Keratinocyte (primary cell): Measurements from ENCODE around the gene MVP. TPM values are rescaled to one million over a fixed set of nuclear protein-coding genes. Genes with fewer than 3 reads are reported as not detected.

Experiments
- DNase-seq: peaks from one replicate; pipeline ENCODE4 v3.0.0-alpha.2; 2011; ENCODE audit warnings: low read depth, missing footprints, low spot score
- FAIRE-seq: peaks from 2 replicates; lab custom pipeline; 2011; peaks lifted over from hg19 to GRCh38; lab: Jason Lieb, UNC
- H2AFZ ChIP-seq: 2 replicates; pipeline ENCODE4 v1.6.0; 2012; ENCODE audit warnings: low read length, control low read depth, inconsistent platforms; ENCODE audit not compliant: control insufficient read depth
- H3K27ac ChIP-seq: 2 replicates; pipeline ENCODE4 v1.5.1; 2011; ENCODE audit warnings: low read length; ENCODE audit not compliant: control insufficient read depth, insufficient read depth
- H3K27me3 ChIP-seq: 3 replicates; pipeline ENCODE4 v1.6.0; 2011; ENCODE audit warnings: low read length; ENCODE audit not compliant: control insufficient read depth, insufficient read depth; ENCODE audit errors: extremely low read depth
- H3K36me3 ChIP-seq, 2 experiments: 2 replicates in 1 of 2; 3 replicates in 1 of 2; pipeline ENCODE4 v1.5.1; 2011; ENCODE audit warnings: low read length in 2 of 2, mild to moderate bottlenecking in 1 of 2; ENCODE audit not compliant: control insufficient read depth in 2 of 2, insufficient read depth in 2 of 2; ENCODE audit errors: extremely low read depth in 1 of 2
- H3K4me1 ChIP-seq: 3 replicates; pipeline ENCODE4 v1.5.1; 2011; ENCODE audit warnings: low read length; ENCODE audit not compliant: control insufficient read depth, insufficient read depth; ENCODE audit errors: extremely low read depth
- H3K4me2 ChIP-seq: 3 replicates; pipeline ENCODE4 v1.6.0; 2011; ENCODE audit warnings: low read depth, low read length; ENCODE audit not compliant: control insufficient read depth, insufficient read depth; ENCODE audit errors: extremely low read depth
- H3K4me3 ChIP-seq, 3 experiments: fragments of 200-600 bp in 1 of 3; sonication (generic) in 1 of 3; 2 replicates in 2 of 3; 3 replicates in 1 of 3; pipeline ENCODE4 v1.5.1; 2011 to 2016; ENCODE audit warnings: low read length in 3 of 3, mild to moderate bottlenecking in 3 of 3, control low read depth in 2 of 3, inconsistent platforms in 1 of 3, low read depth in 1 of 3, mixed read lengths in 1 of 3, mixed run types in 1 of 3, moderate library complexity in 1 of 3; ENCODE audit not compliant: control insufficient read depth in 2 of 3, insufficient read depth in 2 of 3; ENCODE audit errors: extremely low read depth in 1 of 3
- H3K79me2 ChIP-seq: 2 replicates; pipeline ENCODE4 v1.6.0; 2012; ENCODE audit warnings: low read length; ENCODE audit not compliant: control insufficient read depth, insufficient read depth
- H3K9ac ChIP-seq: 3 replicates; pipeline ENCODE4 v1.6.0; 2011; ENCODE audit warnings: low read length; ENCODE audit not compliant: control insufficient read depth, insufficient read depth; ENCODE audit errors: extremely low read depth
- H3K9me1 ChIP-seq: 3 replicates; pipeline ENCODE4 v1.6.0; 2011; ENCODE audit warnings: low read length; ENCODE audit not compliant: control insufficient read depth, insufficient read depth; ENCODE audit errors: extremely low read depth
- H3K9me3 ChIP-seq: 2 replicates; pipeline ENCODE4 v1.5.1; 2012; ENCODE audit warnings: low read depth, low read length; ENCODE audit not compliant: control insufficient read depth
- H4K20me1 ChIP-seq: 3 replicates; pipeline ENCODE4 v1.6.0; 2011; ENCODE audit warnings: low read length; ENCODE audit not compliant: control insufficient read depth, insufficient read depth; ENCODE audit errors: extremely low read depth
- EZH2 ChIP-seq: IDR thresholded peaks from one replicate; pipeline ENCODE4 v1.6.1; 2012; ENCODE audit warnings: inconsistent platforms, mild to moderate bottlenecking, low read length, moderate library complexity
- dilution Hi-C: fragments of 300-500 bp; cut with MboI; formaldehyde crosslinking; loops from one replicate; pipeline ENCODE4 v1.7.0; 2020; ENCODE audit warnings: low sequenced_read_pairs; ENCODE audit not compliant: extremely low pct_ligation_motif_present
- polyA plus RNA-seq, 5 experiments: library from polyadenylated mRNA; depleted of rRNA in 3 of 5; stranded (reverse) in 3 of 5; stranded (forward) in 1 of 5; unstranded in 1 of 5; fragments of >200 nt; gene quantifications; 1 replicate in 1 of 5; 2 replicates in 3 of 5; 3 replicates in 1 of 5; pipeline versions ENCODE4 v1.2.1 to v1.2.3, GENCODE V29; 2011 to 2012; ENCODE audit warnings: missing spikeins in 2 of 5, low read depth in 1 of 5, low replicate concordance in 1 of 5
- TF ChIP-seq, protein P1 (sequence below), 3 experiments: IDR thresholded peaks in 1 of 3; conservative IDR thresholded peaks in 1 of 3; optimal IDR thresholded peaks in 1 of 3; 2 replicates in 2 of 3; 3 replicates in 1 of 3; pipeline versions ENCODE3 to v1.5.1; 2011; ENCODE audit warnings: low read length in 3 of 3, mild to moderate bottlenecking in 3 of 3, moderate library complexity in 2 of 3, control low read depth in 1 of 3, inconsistent platforms in 1 of 3; ENCODE audit not compliant: insufficient read depth in 2 of 3; ENCODE audit errors: extremely low read depth in 1 of 3

MVP gene
- polyA plus RNA-seq, 1 donor (not counting 4 experiments of a cell fraction or from before 2014, with no cell fraction given): 148 TPM

DNA sequence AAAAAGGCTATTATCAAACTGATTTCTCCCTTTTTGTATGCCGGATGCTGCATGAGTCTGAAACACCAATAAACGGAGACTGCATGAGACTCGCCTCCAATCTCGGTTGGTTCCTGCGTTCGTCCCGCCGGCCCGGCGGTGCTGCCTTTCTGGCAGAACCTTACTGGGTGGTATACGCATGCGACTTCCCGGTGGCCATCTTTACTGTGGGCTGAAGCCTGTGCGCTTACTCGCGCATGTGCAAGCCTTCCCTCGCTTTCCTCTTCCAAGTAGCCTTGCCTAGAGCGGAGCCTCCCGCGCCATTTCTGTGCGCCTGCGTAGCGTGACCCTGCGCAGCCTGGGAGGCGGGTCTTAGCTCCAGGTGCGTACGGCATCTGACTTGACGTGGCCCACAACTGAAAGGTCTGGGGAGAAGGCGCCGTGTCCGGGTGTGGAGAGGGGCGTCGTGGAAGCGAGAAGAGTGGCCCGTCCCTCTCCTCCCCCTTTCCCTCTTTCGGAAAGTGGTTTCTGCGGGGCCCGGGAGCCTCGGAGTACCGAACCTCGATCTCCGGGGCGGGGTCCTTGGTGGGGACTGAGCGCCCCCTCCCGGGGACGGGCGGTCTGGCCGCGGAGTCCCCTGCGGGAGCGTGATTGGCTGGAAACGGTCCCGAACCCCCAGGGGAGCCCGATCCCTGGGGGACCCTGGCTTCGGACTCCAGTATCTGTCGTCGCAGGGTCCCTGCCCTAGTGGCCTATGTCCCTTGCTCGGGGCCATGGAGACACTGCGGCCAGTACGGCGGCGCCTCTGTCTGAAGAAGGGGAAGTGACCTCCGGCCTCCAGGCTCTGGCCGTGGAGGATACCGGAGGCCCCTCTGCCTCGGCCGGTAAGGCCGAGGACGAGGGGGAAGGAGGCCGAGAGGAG is 4.2 kb upstream of the MVP start, which contains the start of gene PAGR1:
Gene PAGR1 (plus strand): TSS at position 360 of the 901 bp plus-strand sequence. CDS start 374 bp downstream, at position 734.
- Histone ChIP-seq H3K4me2 (peak within 1 kb of the TSS; percentile 84), H3K9ac (peak within 1 kb of the TSS; percentile 88), H4K20me1 (no peaks in the 10 kb centered on the region), H3K9me3 (no peaks in the 10 kb centered on the region), H3K36me3 (peaks cover 0 to 10% of the 10 kb centered on the region in 2 experiments), H3K79me2 (peaks cover 27% of the 10 kb centered on the region), H3K9me1 (no peaks in the 10 kb centered on the region), H3K27ac (peak within 1 kb of the TSS; percentile 83), H3K4me1 (peaks cover 37% of the 10 kb centered on the region), H2AFZ (peak within 1 kb of the TSS; percentile 90), H3K27me3 (peaks cover 15% of the 10 kb centered on the region), H3K4me3 (peak within 1 kb of the TSS; percentile 81 to 88 (median 87))
- no peak for FAIRE-seq
- TF ChIP-seq, protein P1, sequence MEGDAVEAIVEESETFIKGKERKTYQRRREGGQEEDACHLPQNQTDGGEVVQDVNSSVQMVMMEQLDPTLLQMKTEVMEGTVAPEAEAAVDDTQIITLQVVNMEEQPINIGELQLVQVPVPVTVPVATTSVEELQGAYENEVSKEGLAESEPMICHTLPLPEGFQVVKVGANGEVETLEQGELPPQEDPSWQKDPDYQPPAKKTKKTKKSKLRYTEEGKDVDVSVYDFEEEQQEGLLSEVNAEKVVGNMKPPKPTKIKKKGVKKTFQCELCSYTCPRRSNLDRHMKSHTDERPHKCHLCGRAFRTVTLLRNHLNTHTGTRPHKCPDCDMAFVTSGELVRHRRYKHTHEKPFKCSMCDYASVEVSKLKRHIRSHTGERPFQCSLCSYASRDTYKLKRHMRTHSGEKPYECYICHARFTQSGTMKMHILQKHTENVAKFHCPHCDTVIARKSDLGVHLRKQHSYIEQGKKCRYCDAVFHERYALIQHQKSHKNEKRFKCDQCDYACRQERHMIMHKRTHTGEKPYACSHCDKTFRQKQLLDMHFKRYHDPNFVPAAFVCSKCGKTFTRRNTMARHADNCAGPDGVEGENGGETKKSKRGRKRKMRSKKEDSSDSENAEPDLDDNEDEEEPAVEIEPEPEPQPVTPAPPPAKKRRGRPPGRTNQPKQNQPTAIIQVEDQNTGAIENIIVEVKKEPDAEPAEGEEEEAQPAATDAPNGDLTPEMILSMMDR (optimal IDR thresholded peaks at IDR 0.05 in 1 of 3, IDR thresholded peaks at IDR 0.05 in 1 of 3, conservative IDR thresholded peaks at IDR 0.05 in 1 of 3; ENCODE audit: extremely low read depth in 1 of 3, insufficient read depth in 2 of 3, low read length in 3 of 3): peak; percentile 74 to 98 (median 77)
- TF ChIP-seq EZH2: no peak
- dilution Hi-C loops: no loop called here
- DNase-seq: peak; percentile 96

GRCh38 chr16:29816694-29817441 is 3.4 kb upstream of the MVP start:
- Histone ChIP-seq H3K9me1 (no peaks in the 10 kb centered on the region), H3K4me3 (peak overlapping the region; percentile 81 to 88 (median 87)), H3K79me2 (peaks cover 33% of the 10 kb centered on the region), H2AFZ (peak overlapping the region; percentile 73), H3K4me2 (peak overlapping the region; percentile 84), H3K9me3 (no peaks in the 10 kb centered on the region), H3K27ac (peak overlapping the region; percentile 83), H4K20me1 (no peaks in the 10 kb centered on the region), H3K4me1 (peaks cover 39% of the 10 kb centered on the region), H3K36me3 (peaks cover 0 to 10% of the 10 kb centered on the region in 2 experiments), H3K9ac (peak overlapping the region; percentile 88), H3K27me3 (peaks cover 11% of the 10 kb centered on the region)
- FAIRE-seq: peak; percentile 43
- dilution Hi-C loops: no loop called here
- TF ChIP-seq, protein P1 (optimal IDR thresholded peaks at IDR 0.05 in 1 of 3, IDR thresholded peaks at IDR 0.05 in 1 of 3, conservative IDR thresholded peaks at IDR 0.05 in 1 of 3; ENCODE audit: extremely low read depth in 1 of 3, insufficient read depth in 2 of 3, low read length in 3 of 3): peak in 1 of 3 experiments; percentile 36
- no peak for TF ChIP-seq EZH2
- DNase-seq: no peak
